ENCODE measurements around the gene LDB1.

DNA sequence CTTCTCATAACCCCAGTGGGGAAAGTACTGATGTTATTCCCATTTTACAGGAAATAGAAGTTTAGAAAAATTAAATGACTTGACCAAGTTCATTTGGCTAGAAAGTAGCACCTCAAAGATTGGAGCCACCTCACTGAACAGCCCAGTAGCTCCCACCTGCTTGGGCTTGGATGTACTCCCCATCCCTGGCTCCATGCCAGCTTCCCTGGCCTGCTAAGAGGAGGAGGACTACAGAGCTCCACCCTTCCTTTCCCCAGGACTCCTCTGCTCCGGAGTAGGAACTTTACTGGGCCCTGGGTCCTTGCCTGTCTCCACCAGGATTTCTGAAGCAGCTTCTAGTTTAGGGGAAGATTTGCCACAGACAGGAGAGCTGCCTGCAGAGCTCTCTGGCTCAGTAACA, 52.0 kb downstream of the LDB1 start:
- TF ChIP-seq, protein P1, sequence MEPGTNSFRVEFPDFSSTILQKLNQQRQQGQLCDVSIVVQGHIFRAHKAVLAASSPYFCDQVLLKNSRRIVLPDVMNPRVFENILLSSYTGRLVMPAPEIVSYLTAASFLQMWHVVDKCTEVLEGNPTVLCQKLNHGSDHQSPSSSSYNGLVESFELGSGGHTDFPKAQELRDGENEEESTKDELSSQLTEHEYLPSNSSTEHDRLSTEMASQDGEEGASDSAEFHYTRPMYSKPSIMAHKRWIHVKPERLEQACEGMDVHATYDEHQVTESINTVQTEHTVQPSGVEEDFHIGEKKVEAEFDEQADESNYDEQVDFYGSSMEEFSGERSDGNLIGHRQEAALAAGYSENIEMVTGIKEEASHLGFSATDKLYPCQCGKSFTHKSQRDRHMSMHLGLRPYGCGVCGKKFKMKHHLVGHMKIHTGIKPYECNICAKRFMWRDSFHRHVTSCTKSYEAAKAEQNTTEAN (CRISPR knock-in tag; IDR thresholded peaks at IDR 0.05): no peak
- TF ChIP-seq CREB1 (CRISPR knock-in tag; IDR thresholded peaks at IDR 0.05): no peak
- no peak for TF ChIP-seq RORB (CRISPR knock-in tag; IDR thresholded peaks at IDR 0.05)
- TF ChIP-seq, protein P2, sequence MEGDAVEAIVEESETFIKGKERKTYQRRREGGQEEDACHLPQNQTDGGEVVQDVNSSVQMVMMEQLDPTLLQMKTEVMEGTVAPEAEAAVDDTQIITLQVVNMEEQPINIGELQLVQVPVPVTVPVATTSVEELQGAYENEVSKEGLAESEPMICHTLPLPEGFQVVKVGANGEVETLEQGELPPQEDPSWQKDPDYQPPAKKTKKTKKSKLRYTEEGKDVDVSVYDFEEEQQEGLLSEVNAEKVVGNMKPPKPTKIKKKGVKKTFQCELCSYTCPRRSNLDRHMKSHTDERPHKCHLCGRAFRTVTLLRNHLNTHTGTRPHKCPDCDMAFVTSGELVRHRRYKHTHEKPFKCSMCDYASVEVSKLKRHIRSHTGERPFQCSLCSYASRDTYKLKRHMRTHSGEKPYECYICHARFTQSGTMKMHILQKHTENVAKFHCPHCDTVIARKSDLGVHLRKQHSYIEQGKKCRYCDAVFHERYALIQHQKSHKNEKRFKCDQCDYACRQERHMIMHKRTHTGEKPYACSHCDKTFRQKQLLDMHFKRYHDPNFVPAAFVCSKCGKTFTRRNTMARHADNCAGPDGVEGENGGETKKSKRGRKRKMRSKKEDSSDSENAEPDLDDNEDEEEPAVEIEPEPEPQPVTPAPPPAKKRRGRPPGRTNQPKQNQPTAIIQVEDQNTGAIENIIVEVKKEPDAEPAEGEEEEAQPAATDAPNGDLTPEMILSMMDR (IDR thresholded peaks at IDR 0.05): no peak

Measured in WTC11 (cell line).